ENCODE results near the gene GPC6.

- no peak for TF ChIP-seq CTCF (IDR thresholded peaks at IDR 0.05; ENCODE audit: low read length)
- TF ChIP-seq EZH2 (IDR thresholded peaks at IDR 0.05; ENCODE audit: borderline replicate concordance, low read length), result no peak
Measured at GRCh38 chr13:93418398-93418797, 191.8 kb downstream of the GPC6 start.

Data from OCI-LY1 (cell line).